GF-D8 (cell line): Measurements from ENCODE around the gene SRSF7.
A peak's percentile ranks its signal among the peaks of the same experiment; 100 is the strongest.
"Not testable (repeated sequence)": the region's sequence is repeated elsewhere in the genome, so short reads cannot be mapped to it uniquely, and the experiment has no call there.

Experiments
- DNase-seq: peaks from one replicate; lab custom pipeline; 2025; lab: John Stamatoyannopoulos, UW

Gene SRSF7

GRCh38 chr2:38750891-38751595 is at the start of gene SRSF7:
TSS of gene SRSF7 (minus strand) at chr2:38751361. CDS start at chr2:38751256, 105 bp downstream.
- peak; percentile 97 for DNase-seq

GRCh38 chr2:38797953-38798352 is 46.8 kb upstream of the SRSF7 start:
- no peak for DNase-seq

GRCh38 chr2:38797250-38797676 is 46.1 kb upstream of the SRSF7 start:
- no peak for DNase-seq

GRCh38 chr2:38795016-38795415 is 43.9 kb upstream of the SRSF7 start:
- DNase-seq, result not testable (repeated sequence)

- DNase-seq, result no peak
Observed at GRCh38 chr2:38794235-38794946, 43.2 kb upstream of the SRSF7 start.

GRCh38 chr2:38793511-38793910 is 42.4 kb upstream of the SRSF7 start:
- DNase-seq, result no peak

- no peak for DNase-seq
Observed at GRCh38 chr2:38792751-38793150, 41.6 kb upstream of the SRSF7 start.

GRCh38 chr2:38792321-38792720 is 41.2 kb upstream of the SRSF7 start:
- not testable (repeated sequence) for DNase-seq

- peak; percentile 15 for DNase-seq
Observed at GRCh38 chr2:38791744-38792143, 40.6 kb upstream of the SRSF7 start.

- no peak for DNase-seq
Observed at GRCh38 chr2:38789691-38790090, 38.5 kb upstream of the SRSF7 start.

GRCh38 chr2:38788306-38788705 is 37.1 kb upstream of the SRSF7 start:
- DNase-seq, result no peak

GRCh38 chr2:38783586-38783985 is 32.4 kb upstream of the SRSF7 start:
- no peak for DNase-seq

GRCh38 chr2:38778687-38779082 is 27.5 kb upstream of the SRSF7 start:
- DNase-seq, result no peak

GRCh38 chr2:38776531-38776930 is 25.4 kb upstream of the SRSF7 start:
- DNase-seq, result no peak

- no peak for DNase-seq
Observed at GRCh38 chr2:38775921-38776225, 24.7 kb upstream of the SRSF7 start.

- no peak for DNase-seq
Observed at GRCh38 chr2:38775097-38775920, 24.1 kb upstream of the SRSF7 start.

GRCh38 chr2:38771632-38772031 is 20.5 kb upstream of the SRSF7 start:
- DNase-seq, result no peak

- no peak for DNase-seq
Observed at GRCh38 chr2:38765551-38765950, 14.4 kb upstream of the SRSF7 start.

- no peak for DNase-seq
Observed at GRCh38 chr2:38765149-38765548, 14.0 kb upstream of the SRSF7 start.

- no peak for DNase-seq
Observed at GRCh38 chr2:38763728-38764127, 12.6 kb upstream of the SRSF7 start.

- no peak for DNase-seq
Observed at GRCh38 chr2:38763228-38763627, 12.1 kb upstream of the SRSF7 start.

- not testable (repeated sequence) for DNase-seq
Observed at GRCh38 chr2:38755891-38756290, 4.7 kb upstream of the SRSF7 start.

- DNase-seq, result no peak
Observed at GRCh38 chr2:38754506-38754905, 3.3 kb upstream of the SRSF7 start.
